Cerebellar nuclear complex (tissue), 1 donor: Measurements from ENCODE around the gene FSCN2.

Experiments used
- DNase-seq, 2 experiments: peaks; one replicate each; lab custom pipeline; 2025; lab: John Stamatoyannopoulos, UW

FSCN2 gene, protein sequence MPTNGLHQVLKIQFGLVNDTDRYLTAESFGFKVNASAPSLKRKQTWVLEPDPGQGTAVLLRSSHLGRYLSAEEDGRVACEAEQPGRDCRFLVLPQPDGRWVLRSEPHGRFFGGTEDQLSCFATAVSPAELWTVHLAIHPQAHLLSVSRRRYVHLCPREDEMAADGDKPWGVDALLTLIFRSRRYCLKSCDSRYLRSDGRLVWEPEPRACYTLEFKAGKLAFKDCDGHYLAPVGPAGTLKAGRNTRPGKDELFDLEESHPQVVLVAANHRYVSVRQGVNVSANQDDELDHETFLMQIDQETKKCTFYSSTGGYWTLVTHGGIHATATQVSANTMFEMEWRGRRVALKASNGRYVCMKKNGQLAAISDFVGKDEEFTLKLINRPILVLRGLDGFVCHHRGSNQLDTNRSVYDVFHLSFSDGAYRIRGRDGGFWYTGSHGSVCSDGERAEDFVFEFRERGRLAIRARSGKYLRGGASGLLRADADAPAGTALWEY

GRCh38 chr17:81527591-81528383, at the start of gene FSCN2:
Gene FSCN2, plus strand, starts transcription at chr17:81528377. Its CDS starts 155 bp downstream, at chr17:81528532.
- no peak for DNase-seq

- DNase-seq, result no peak
These were observed 48.8 kb upstream of the FSCN2 start for GRCh38 chr17:81479175-81480071.

GRCh38 chr17:81480140-81481072, 47.8 kb upstream of the FSCN2 start:
- DNase-seq, result no peak

- peak in 1 of 2 experiments; percentile 19 for DNase-seq
These were observed 46.9 kb upstream of the FSCN2 start for GRCh38 chr17:81481073-81481799.

- no peak for DNase-seq
These were observed 46.2 kb upstream of the FSCN2 start for GRCh38 chr17:81481815-81482505.

DNA sequence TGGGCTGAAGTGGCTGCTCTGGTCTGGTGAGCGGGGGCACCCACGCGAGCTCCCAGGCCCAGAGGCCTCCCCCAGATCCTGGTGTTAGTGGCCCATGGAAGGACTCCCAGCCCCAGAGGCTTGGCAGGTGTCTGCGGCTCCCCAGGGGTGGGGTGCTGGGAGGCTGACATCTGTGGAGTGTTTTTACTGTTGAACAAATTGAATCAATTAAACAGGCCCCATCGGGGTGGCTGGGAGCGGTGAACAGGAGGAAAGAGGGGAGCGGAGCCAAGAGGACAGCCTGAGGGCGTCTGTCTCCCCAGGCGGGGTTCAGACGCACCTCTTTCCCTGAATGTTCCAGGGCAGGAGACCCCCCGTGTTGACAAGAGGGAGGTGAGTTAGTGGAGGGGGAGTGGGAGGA, 45.5 kb upstream of the FSCN2 start:
- no peak for DNase-seq

GRCh38 chr17:81483085-81483861, 44.9 kb upstream of the FSCN2 start:
- DNase-seq, result no peak

DNA sequence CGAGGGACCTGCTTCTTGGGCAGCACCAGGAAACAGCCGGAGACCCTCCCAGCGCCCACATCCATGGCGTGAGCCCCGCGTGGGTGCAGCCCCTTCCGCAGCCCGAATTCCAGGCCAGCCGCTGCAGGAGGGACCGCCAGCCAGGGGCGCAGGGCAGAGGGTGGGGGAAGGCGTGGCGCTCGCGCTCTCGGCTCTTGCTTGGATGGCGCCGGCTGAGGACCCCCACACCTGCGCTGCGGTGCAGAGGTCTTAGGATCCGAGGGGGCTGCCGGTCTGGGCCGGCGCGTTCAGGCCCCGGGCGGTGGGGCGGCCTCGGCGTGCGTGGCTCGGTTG, 44.3 kb upstream of the FSCN2 start:
- DNase-seq, result no peak

DNA sequence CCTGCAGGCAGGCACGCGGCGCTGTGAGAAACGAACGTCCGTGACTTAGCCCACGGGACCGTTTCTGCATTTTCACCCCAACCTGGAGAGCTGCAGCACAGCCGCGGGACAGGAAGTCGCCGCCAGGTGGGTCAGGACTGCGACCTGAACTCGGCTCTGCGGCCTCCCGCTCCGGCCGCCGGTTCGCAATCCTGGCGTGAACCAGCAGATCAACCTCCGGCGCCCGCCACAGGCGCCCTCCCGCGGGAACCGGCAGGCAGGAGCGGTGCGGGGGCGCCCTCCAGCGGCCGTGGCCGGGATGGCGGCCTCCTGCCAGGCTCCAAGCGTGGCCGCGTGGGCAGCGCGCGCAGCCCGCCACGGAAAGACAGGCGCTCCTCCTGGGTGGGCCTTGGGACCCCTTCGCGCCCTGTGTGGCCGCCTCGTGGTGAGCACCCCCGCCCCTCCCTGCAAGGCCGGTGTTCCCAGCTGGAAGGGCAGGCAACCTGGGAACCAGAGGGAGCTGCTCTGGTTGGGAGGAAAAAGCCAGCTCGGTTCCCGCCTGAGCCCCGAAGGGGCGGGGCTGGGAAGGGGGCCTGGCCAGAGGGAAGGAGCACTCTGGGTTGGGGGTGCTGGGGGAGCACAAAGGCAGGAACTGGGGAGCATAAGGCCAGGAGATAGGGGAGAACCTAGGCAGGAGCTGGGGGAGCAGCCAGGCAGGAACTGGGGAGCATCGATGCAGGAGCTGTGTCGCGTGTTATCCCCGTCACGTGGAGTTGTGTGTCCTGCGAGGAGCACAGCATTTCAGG, 43.8 kb upstream of the FSCN2 start:
- peak in 1 of 2 experiments; percentile 40 for DNase-seq

- DNase-seq, result no peak
These were observed 41.9 kb upstream of the FSCN2 start for GRCh38 chr17:81486199-81486810.

- DNase-seq, result no peak
These were observed 41.1 kb upstream of the FSCN2 start for GRCh38 chr17:81487089-81487486.

- DNase-seq, result no peak
These were observed 40.5 kb upstream of the FSCN2 start for GRCh38 chr17:81487487-81488275.

DNA sequence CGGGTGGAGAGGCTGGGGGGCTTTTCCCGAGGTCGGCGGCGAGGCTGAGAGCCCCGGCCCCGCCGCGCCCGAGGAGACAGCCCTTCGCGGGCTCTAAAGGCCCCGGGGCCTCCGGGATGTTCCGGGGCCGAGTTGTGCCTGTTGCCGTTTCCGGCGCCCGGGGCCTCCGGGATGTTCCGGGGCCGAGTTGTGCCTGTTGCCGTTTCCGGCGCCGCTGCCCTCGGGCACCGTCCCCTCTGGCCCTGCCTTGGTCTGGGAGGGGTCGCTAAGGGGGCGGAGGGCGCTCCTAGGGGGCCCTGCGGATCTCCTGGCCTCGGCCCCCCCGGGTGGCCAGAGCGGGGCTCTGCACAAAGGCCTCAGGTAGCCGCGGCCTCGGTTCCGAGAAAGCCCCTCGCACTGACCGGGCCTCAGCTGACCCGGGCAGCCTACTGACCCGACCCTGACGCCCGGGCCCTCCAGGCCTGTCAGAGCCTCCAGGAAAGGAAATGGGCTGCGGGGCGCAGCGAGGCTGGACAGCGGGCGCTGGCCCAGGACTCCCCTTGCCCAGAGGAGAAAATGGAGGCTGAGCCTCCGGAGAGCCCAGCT, 39.8 kb upstream of the FSCN2 start:
- no peak for DNase-seq

DNA sequence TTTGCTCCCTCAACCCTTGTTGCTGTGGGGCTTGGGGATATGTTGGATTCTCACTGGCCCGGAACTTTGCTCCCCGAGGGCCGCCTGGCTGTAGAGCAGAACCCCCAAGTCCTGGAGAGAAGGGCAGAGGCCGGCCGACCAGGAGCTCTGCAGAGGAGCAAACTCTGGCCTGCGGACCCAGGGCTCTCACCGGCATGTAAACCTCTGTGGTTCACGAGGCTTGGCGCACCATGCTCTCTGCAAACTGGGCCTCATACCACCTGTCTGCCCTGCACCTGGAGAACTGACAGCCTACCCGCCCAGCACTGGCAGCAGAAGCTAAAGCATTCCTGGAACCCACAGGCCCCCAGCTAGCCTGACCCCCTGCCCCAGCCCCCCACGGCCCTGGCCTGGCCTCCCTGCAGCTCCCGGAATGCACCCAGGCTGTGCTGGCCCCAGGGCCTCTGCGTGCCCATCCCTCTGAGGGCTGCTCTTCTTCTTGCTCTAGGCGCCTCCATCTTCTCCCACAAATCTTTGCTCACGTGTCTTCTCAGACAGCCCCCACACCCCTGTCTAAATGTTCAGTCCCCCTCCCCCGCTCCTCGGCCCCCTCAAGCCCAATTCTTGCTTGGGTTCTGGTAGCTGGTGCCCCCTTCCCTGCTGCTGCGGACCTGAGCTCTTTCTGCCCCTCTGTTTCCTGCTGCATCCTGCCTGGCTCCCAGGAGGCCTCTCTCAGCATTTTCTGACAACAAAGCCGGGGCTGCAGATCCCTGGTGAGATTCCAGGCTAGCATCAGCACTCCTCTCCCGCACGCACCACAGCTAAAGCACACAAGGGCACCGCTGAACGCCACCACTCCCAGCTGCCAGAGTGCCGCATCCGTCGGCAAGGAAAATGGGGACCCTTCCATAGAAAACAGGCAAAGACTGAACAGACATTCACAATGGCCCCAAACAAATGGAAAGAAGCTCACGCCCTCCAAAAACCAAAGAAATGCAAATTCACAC, 38.9 kb upstream of the FSCN2 start:
- no peak for DNase-seq
